DND-41 (cell line): ENCODE measurements around the gene ATF5.

Source experiments
- ATAC-seq: fragments of 200-7000 bp; cut with Tn5 transposase; 3 replicates; pipeline ENCODE4 v1.9.1; 2021; ENCODE audit warnings: low read depth; ENCODE audit not compliant: insufficient read depth
- DNase-seq: peaks from one replicate; pipeline ENCODE4 v3.0.0-alpha.2; 2020
- H2AFZ ChIP-seq: 2 replicates; pipeline ENCODE4 v1.6.0; 2012; ENCODE audit warnings: low read depth, low read length
- H3K27ac ChIP-seq: 2 replicates; pipeline ENCODE4 v1.5.1; 2012; ENCODE audit warnings: low read length, inconsistent platforms
- H3K27me3 ChIP-seq: fragments of 200-600 bp; sonication (generic); 2 replicates; pipeline ENCODE4 v1.6.0; 2012; ENCODE audit warnings: low read length, mild to moderate bottlenecking, inconsistent platforms; ENCODE audit not compliant: insufficient read depth, poor library complexity
- H3K36me3 ChIP-seq: 2 replicates; pipeline ENCODE4 v1.5.1; 2012; ENCODE audit warnings: low read length, inconsistent platforms; ENCODE audit not compliant: insufficient read depth
- H3K4me1 ChIP-seq: 2 replicates; pipeline ENCODE4 v1.5.1; 2012; ENCODE audit warnings: mild to moderate bottlenecking, low read length; ENCODE audit not compliant: insufficient read depth
- H3K4me2 ChIP-seq: 2 replicates; pipeline ENCODE4 v1.6.0; 2012; ENCODE audit warnings: mild to moderate bottlenecking, moderate library complexity, low read length, inconsistent platforms; ENCODE audit not compliant: insufficient read depth
- H3K4me3 ChIP-seq, 2 experiments: fragments of 200-600 bp in 1 of 2; shearing (Covaris generic) in 1 of 2; 2 replicates each; pipeline ENCODE4 v1.5.1; 2012 to 2016; ENCODE audit warnings: inconsistent platforms in 2 of 2, low read length in 2 of 2, mild to moderate bottlenecking in 2 of 2, low read depth in 1 of 2, moderate library complexity in 1 of 2
- H3K79me2 ChIP-seq: 2 replicates; pipeline ENCODE4 v1.6.0; 2012; ENCODE audit warnings: low read length, inconsistent platforms; ENCODE audit not compliant: insufficient read depth
- H3K9ac ChIP-seq: 2 replicates; pipeline ENCODE4 v1.6.0; 2012; ENCODE audit warnings: low read depth, mild to moderate bottlenecking, inconsistent platforms, low read length, moderate library complexity
- H3K9me3 ChIP-seq: 2 replicates; pipeline ENCODE4 v1.5.1; 2012; ENCODE audit warnings: low read length, moderate library complexity, mild to moderate bottlenecking, inconsistent platforms; ENCODE audit not compliant: insufficient read depth, severe bottlenecking
- H4K20me1 ChIP-seq: 2 replicates; pipeline ENCODE4 v1.6.0; 2012; ENCODE audit warnings: low read length; ENCODE audit not compliant: insufficient read depth
- CTCF ChIP-seq: IDR thresholded peaks from 2 replicates; pipeline ENCODE4 v1.5.1; 2012; ENCODE audit warnings: borderline replicate concordance, low read length, moderate library complexity, mild to moderate bottlenecking; ENCODE audit not compliant: poor library complexity, severe bottlenecking; ENCODE audit errors: extremely low read depth
- EZH2 ChIP-seq: IDR thresholded peaks from 3 replicates; pipeline ENCODE4 v1.6.1; 2012; ENCODE audit warnings: borderline replicate concordance, low read depth, mild to moderate bottlenecking, moderate library complexity, low read length, inconsistent platforms; ENCODE audit not compliant: severe bottlenecking

ATF5 gene

GRCh38 chr19:49925486-49925885 is 3.5 kb upstream of the ATF5 start:
- no peak for DNase-seq
- peak overlapping the region; percentile 59 for H3K27ac ChIP-seq
- peaks cover 86% of the 10 kb centered on the region for H3K36me3 ChIP-seq
- H3K9me3 ChIP-seq: no peaks in the 10 kb centered on the region
- H3K79me2 ChIP-seq: peaks cover 99% of the 10 kb centered on the region
- H3K4me3 ChIP-seq: peak overlapping the region in 1 of 2 experiments; percentile 37; a peak in 1 of 4 replicates
- peaks cover 77% of the 10 kb centered on the region for H4K20me1 ChIP-seq
- peaks cover 78% of the 10 kb centered on the region for H3K4me1 ChIP-seq
- no peak overlapping the region for H2AFZ ChIP-seq
- H3K4me2 ChIP-seq: peak overlapping the region; percentile 61
- TF ChIP-seq EZH2: no peak
- TF ChIP-seq CTCF: no peak
- H3K27me3 ChIP-seq: no peaks in the 10 kb centered on the region
- ATAC-seq: no peak
- H3K9ac ChIP-seq: peak overlapping the region; percentile 58

GRCh38 chr19:49926515-49926914 is 2.5 kb upstream of the ATF5 start:
- Histone ChIP-seq H3K4me1 (peaks cover 89% of the 10 kb centered on the region), H3K4me3 (peak overlapping the region in 1 of 2 experiments; percentile 97; a peak in 2 of 4 replicates), H3K9me3 (no peaks in the 10 kb centered on the region), H3K27ac (peak overlapping the region; percentile 46; the same call in 1 of the 2 replicates), H3K4me2 (peak overlapping the region; percentile 76), H2AFZ (no peak overlapping the region), H3K79me2 (peaks cover 99% of the 10 kb centered on the region), H3K9ac (peak overlapping the region; percentile 94), H3K36me3 (peaks cover 86% of the 10 kb centered on the region), H3K27me3 (no peaks in the 10 kb centered on the region), H4K20me1 (peaks cover 77% of the 10 kb centered on the region)
- ATAC-seq (no peak), DNase-seq (no peak)
- TF ChIP-seq CTCF: no peak
- no peak for TF ChIP-seq EZH2

GRCh38 chr19:49927526-49928264 is 1.3 kb upstream of the ATF5 start:
- Histone ChIP-seq H3K9ac (peak overlapping the region; percentile 94), H2AFZ (no peak overlapping the region), H3K4me3 (peak overlapping the region; percentile 6 to 97; a peak in 3 of 4 replicates), H4K20me1 (peaks cover 75% of the 10 kb centered on the region), H3K4me1 (peaks cover 85% of the 10 kb centered on the region), H3K27ac (peak overlapping the region; percentile 97), H3K4me2 (peak overlapping the region; percentile 76), H3K36me3 (peaks cover 84% of the 10 kb centered on the region), H3K27me3 (no peaks in the 10 kb centered on the region), H3K79me2 (peaks cover 96% of the 10 kb centered on the region), H3K9me3 (no peaks in the 10 kb centered on the region)
- ATAC-seq (no peak), DNase-seq (no peak)
- TF ChIP-seq CTCF: no peak
- no peak for TF ChIP-seq EZH2
